SJCRH30 (cell line): ENCODE data around the gene INTS11. TPM values are rescaled to one million over a fixed set of nuclear protein-coding genes. Genes with fewer than 3 reads are reported as not detected.

Experiments used
- DNase-seq, 2 experiments: peaks; one replicate each; pipeline ENCODE4 v3.0.0-alpha.2; 2015 to 2020
- H3K27ac ChIP-seq: fragments of 250-450 bp; sonication (Bioruptor Pico); 2 replicates; pipeline ENCODE4 v1.5.1; 2020; ENCODE audit warnings: mild to moderate bottlenecking, moderate library complexity
- H3K27me3 ChIP-seq: fragments of 250-450 bp; sonication (Bioruptor Pico); 2 replicates; pipeline ENCODE4 v1.5.1; 2020; ENCODE audit warnings: mild to moderate bottlenecking, moderate library complexity
- H3K36me3 ChIP-seq: fragments of 250-450 bp; sonication (Bioruptor Pico); 2 replicates; pipeline ENCODE4 v1.5.1; 2020; ENCODE audit warnings: mild to moderate bottlenecking, moderate library complexity
- H3K4me1 ChIP-seq: fragments of 250-450 bp; sonication (Bioruptor Pico); 2 replicates; pipeline ENCODE4 v1.5.1; 2020; ENCODE audit warnings: mild to moderate bottlenecking, moderate library complexity
- H3K4me3 ChIP-seq: fragments of 250-450 bp; sonication (Bioruptor Pico); 2 replicates; pipeline ENCODE4 v1.5.1; 2020; ENCODE audit warnings: mild to moderate bottlenecking, moderate library complexity
- H3K9me3 ChIP-seq: fragments of 250-450 bp; sonication (Bioruptor Pico); replicated peaks from 2 replicates; pipeline ENCODE4 v1.5.1; 2020; ENCODE audit warnings: mild to moderate bottlenecking, moderate library complexity
- total RNA-seq: library from RNA; depleted of rRNA; stranded (reverse); fragments of >200 nt; shearing (Covaris generic); gene quantifications from 2 replicates; pipeline ENCODE4 v1.2.3, GENCODE V29; 2014

INTS11 gene
- total RNA-seq, 1 experiment from 2014 or later, result 78.7 TPM

DNA sequence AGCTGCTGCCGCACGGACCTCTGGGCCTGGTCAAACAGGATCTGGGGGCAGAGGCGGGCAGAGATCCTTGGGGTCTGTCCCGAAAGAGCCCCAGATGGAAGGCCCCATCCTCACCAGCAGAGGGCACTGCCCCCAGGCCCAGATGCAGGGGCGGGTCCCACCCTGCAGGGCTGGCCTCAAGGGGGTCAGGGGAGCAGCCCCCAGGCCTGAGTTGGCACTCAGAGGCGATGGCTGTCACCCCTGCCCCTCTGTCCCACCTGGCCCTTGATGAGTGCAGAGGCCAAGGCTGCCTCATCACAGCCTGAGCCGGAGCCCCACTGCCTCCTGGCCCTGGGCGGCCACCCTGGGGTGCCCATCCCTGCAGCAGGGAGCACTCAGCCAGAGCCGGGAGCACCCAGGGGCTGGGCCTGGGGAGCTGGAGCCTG, 22.4 kb downstream of the INTS11 start:
- Histone ChIP-seq H3K27me3 (no peaks in the 10 kb centered on the region), H3K4me1 (peaks cover 34% of the 10 kb centered on the region), H3K27ac (no peak overlapping the region), H3K36me3 (no peaks in the 10 kb centered on the region), H3K4me3 (no peak overlapping the region), H3K9me3 (no peaks in the 10 kb centered on the region)
- DNase-seq, result no peak

- Histone ChIP-seq H3K9me3 (no peaks in the 10 kb centered on the region), H3K27me3 (no peaks in the 10 kb centered on the region), H3K36me3 (no peaks in the 10 kb centered on the region), H3K27ac (no peak overlapping the region), H3K4me1 (peaks cover 20% of the 10 kb centered on the region), H3K4me3 (no peak overlapping the region)
- DNase-seq, result no peak
Observed at GRCh38 chr1:1300352-1300739, 24.1 kb downstream of the INTS11 start.

DNA sequence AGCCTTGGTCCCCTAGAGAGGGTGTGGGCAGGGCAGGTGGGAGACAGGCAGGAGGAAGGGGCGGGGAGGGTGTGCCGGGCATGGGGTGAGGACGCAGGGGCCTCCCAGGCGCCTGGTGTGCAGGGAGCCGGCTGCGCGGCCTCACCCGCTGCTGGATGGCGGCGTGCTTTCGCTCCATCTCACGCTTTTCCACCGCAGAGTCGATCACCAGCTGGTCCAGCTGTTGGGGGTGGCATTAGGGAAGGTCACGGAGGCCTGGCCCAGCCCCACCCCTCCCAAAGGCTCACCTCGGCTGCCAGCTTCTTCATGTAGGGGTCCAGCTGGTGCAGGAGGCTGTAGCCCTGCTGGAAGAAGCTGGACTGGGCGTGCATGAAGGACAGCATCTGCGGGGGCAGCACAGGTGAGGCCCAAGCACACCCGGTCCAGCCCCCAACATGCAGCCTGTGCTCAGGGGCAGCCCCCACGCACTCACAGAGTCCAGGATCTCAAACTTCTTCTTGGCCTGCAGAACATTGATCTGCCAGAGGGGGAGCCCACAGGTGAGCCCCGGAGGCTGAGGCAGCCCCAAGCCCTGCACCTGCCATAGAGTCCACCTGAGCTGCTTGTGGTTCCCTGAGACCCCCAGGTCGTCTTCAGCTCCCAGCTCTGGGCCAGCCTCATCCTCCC, 24.6 kb downstream of the INTS11 start:
- H3K4me1 ChIP-seq, result peaks cover 17% of the 10 kb centered on the region
- H3K4me3 ChIP-seq, result no peak overlapping the region
- no peaks in the 10 kb centered on the region for H3K9me3 ChIP-seq
- H3K27ac ChIP-seq, result no peak overlapping the region
- H3K27me3 ChIP-seq, result no peaks in the 10 kb centered on the region
- DNase-seq, result no peak
- H3K36me3 ChIP-seq, result no peaks in the 10 kb centered on the region

DNA sequence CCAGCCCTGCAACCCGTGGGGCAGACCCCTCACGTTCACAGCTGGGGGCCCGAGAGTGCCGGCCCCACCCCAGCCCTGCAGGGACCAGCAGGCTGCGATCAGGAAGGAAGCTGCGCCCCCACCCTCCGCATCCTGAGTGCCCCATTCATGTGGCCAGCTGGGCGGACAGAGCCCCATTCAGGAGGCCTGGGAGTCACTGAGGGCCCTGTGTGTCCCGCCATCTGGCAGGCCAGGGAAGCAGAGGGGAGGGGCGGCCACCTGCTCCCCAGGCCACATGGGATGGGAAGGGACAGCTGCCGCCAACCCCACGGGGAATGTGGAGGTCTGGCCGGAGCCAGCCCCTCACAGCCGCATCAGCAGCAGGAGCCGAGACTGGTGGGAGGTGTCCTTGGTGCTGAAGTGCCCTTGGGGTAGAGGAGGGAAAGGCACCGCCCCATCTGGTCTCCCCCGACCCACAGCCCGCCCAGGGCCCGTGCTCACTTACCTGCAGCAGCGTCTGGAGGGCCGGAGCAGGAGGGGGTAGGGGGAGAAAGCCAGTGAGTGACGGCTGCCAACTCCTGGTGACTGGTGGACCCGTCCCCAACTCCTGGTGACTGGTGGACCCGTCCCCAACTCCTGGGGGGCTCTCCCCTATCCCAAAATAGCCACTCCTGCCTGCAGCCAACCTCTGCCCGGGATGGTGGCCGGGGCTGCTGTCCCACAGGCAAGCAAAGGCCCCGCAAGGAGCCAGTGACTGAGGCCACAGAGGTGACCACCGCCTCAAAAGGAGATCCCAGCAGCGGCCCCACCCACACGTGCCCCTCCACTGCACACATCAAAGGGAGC, 25.4 kb downstream of the INTS11 start:
- H3K27ac ChIP-seq, result peak overlapping the region; percentile 51
- H3K9me3 ChIP-seq, result no peaks in the 10 kb centered on the region
- no peak overlapping the region for H3K4me3 ChIP-seq
- DNase-seq, result peak; percentile 100
- H3K27me3 ChIP-seq, result no peaks in the 10 kb centered on the region
- no peaks in the 10 kb centered on the region for H3K36me3 ChIP-seq
- H3K4me1 ChIP-seq, result peaks cover 14% of the 10 kb centered on the region

DNA sequence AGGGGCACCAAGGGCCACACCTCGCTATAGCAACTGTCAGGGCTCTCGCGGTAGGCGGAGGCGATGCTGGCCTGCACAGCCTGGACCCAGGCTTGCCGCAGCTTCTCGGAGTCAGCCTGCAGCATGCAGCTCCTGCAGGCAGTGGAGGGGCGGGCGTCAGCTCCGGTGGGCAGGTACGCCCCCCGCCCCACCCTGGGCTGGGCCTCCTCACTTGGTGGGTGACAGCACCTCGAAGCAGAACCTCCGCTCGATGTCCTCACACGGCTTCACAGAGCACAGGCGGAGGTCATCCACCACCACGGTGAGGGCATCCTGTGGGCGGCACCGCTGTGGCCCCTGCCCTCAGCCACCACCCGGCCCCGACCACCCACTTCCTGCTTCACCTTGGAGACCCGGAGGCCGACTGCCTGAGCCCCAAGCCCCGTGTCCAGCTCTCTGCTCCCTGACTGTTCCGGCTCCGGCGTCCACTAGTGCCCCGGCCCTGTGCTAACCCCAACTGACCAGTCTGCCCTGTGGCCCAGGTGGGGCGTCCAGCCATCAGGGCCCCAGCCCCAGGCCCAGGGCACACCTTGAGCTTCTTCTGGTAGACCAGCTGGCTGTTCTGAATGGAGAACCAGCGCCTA, 26.5 kb downstream of the INTS11 start:
- H3K4me1 ChIP-seq, result peaks cover 11% of the 10 kb centered on the region
- no peaks in the 10 kb centered on the region for H3K36me3 ChIP-seq
- H3K9me3 ChIP-seq, result no peaks in the 10 kb centered on the region
- no peak overlapping the region for H3K27ac ChIP-seq
- DNase-seq, result no peak
- H3K27me3 ChIP-seq, result no peaks in the 10 kb centered on the region
- H3K4me3 ChIP-seq, result no peak overlapping the region

GRCh38 chr1:1296070-1297061, 28.1 kb downstream of the INTS11 start:
- Histone ChIP-seq H3K36me3 (no peaks in the 10 kb centered on the region), H3K27me3 (no peaks in the 10 kb centered on the region), H3K9me3 (no peaks in the 10 kb centered on the region), H3K4me3 (no peak overlapping the region), H3K27ac (no peak overlapping the region), H3K4me1 (peaks cover 19% of the 10 kb centered on the region)
- no peak for DNase-seq

DNA sequence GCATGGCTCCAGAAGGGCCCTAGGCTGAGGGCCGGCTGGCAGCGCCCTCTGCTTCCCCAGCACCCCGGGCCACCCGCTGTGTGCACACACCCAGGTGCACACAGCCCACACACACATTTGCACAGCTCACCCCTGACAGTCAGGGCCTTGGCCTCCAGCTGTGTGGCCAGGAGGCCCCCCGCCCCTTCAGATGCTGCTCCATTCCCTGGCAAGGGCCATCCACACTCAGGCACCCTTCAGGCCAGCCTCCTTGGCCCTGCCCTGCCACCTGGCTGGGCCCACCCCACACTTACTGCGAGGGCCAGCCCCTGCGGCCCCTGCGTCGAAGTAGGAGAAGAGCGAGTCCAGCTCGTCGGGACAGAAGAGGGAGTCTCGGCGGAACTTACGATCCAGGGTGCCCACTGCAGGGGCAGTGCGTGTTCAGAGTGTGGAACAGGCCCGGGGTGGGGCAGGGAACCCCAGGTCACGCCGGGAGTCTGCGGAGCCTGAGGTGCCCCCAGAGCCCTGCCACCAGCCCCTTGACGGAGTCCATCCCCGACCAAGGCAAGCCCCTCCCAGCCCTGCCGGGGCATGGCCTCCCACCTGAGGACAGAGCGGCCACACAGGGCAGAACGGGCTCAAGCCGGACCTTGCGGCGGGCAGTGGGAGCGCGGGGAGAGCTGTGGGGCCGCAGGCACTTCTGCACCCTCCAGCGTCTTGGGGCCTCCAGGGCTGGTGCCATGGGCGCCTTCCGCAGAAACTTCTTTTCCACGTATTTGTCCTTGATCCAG, 29.1 kb downstream of the INTS11 start:
- Histone ChIP-seq H3K27me3 (no peaks in the 10 kb centered on the region), H3K36me3 (no peaks in the 10 kb centered on the region), H3K27ac (no peak overlapping the region), H3K9me3 (no peaks in the 10 kb centered on the region), H3K4me1 (peaks cover 29% of the 10 kb centered on the region), H3K4me3 (no peak overlapping the region)
- DNase-seq, result no peak

DNA sequence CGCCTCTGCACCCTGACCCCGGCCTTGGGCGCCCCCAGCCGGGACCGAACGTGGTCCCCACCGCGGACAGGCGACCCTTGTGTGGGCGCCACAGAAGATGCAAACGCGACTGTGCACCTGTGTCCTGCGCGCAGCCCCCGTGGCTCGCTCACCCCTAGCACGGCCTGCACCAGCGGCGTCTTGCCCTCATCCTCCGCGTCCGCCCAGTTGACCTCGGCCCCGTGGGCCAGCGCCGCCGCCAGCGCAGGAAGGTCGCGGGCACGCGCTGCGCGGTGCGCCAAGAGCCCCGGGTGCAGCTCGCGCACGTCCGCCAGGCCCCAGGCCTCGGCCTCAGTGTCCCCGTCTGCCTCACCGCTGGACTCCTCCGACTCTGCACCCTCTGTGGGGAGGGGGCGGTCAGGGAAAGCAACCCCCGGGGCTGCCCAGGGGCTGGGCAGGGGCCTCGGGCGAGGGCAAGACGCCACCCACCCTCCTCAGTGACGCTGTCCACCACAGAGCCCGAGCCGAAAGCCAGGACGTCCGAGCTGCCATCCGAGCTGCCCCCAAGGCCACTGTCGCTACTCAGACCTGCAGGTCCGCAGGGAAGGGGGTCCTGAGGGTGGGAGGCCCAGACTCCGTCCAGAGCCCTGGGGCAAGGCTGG, 30.1 kb downstream of the INTS11 start:
- Histone ChIP-seq H3K4me1 (peaks cover 29% of the 10 kb centered on the region), H3K36me3 (no peaks in the 10 kb centered on the region), H3K27ac (no peak overlapping the region), H3K9me3 (no peaks in the 10 kb centered on the region), H3K27me3 (no peaks in the 10 kb centered on the region), H3K4me3 (no peak overlapping the region)
- no peak for DNase-seq

DNA sequence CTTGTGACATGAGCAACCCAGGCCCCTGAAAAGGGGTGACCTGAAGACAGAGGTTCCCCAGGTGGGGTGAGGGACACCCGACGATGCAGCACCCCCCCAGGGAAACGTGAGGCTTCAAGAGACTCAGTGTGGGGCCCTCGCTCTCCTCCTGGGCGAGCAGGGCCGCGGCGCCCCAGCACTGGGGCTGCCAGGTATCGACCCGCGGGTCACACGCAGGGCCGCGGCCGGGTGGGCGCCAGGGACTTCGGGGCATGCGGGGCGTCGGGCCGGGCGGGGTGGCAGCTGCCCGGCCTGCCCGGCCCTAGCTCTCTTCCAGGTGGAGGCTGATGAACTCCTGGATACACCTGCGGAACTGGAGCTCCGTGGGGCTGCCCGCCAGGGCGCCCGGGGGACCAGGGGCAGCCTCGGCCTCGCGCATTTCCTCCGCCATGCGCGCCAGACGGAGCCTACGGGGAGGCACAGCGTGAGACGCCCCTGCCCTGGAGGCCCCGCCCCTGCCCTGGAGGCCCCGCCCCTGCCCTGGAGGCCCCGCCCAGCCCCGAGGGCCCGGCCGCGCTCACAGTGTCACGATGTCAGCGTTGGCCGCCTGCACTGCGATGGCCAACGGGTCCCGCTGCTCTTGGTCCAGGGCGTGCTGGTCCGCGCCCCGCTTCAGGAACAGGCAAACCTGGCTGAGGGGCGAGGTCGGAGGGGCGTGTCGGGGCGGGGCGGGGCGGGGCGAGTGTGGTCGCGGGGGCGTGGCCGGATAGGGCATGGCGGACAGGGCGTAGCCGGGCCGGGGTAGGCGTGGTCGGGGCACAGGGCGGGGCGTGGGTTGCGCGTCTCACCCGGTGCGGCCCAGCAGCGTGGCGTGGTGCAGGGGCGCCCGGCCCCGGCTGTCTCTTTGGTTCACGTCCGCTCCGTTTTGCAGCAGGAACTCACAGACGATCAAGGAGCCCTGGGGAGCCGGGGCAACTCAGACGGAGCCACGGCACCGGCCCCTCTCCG, 30.9 kb downstream of the INTS11 start:
- DNase-seq, result no peak
- Histone ChIP-seq H3K4me3 (no peak overlapping the region), H3K36me3 (no peaks in the 10 kb centered on the region)

GRCh38 chr1:1292851-1293250, 31.6 kb downstream of the INTS11 start:
- H3K27ac ChIP-seq, result no peak overlapping the region
- H3K4me1 ChIP-seq, result peaks cover 21% of the 10 kb centered on the region
- no peak for DNase-seq
- no peaks in the 10 kb centered on the region for H3K9me3 ChIP-seq
- no peak overlapping the region for H3K4me3 ChIP-seq
- no peaks in the 10 kb centered on the region for H3K36me3 ChIP-seq
- no peaks in the 10 kb centered on the region for H3K27me3 ChIP-seq

More for the DNA sequence above, 30.9 kb downstream of the INTS11 start:
- no peak overlapping the region for H3K27ac ChIP-seq
- H3K27me3 ChIP-seq, result no peaks in the 10 kb centered on the region
- peaks cover 24% of the 10 kb centered on the region for H3K4me1 ChIP-seq
- no peaks in the 10 kb centered on the region for H3K9me3 ChIP-seq

- no peak for DNase-seq
- no peak overlapping the region for H3K27ac ChIP-seq
- no peaks in the 10 kb centered on the region for H3K36me3 ChIP-seq
- no peaks in the 10 kb centered on the region for H3K9me3 ChIP-seq
- no peak overlapping the region for H3K4me3 ChIP-seq
- H3K4me1 ChIP-seq, result peaks cover 21% of the 10 kb centered on the region
- no peaks in the 10 kb centered on the region for H3K27me3 ChIP-seq
Observed at GRCh38 chr1:1292442-1292779, 32.0 kb downstream of the INTS11 start.

GRCh38 chr1:1291548-1292441, 32.7 kb downstream of the INTS11 start:
- no peak overlapping the region for H3K27ac ChIP-seq
- no peaks in the 10 kb centered on the region for H3K9me3 ChIP-seq
- no peaks in the 10 kb centered on the region for H3K27me3 ChIP-seq
- peaks cover 21% of the 10 kb centered on the region for H3K4me1 ChIP-seq
- no peaks in the 10 kb centered on the region for H3K36me3 ChIP-seq
- H3K4me3 ChIP-seq, result no peak overlapping the region
- peak; percentile 87 to 90 for DNase-seq
